Measurements from ENCODE around the gene BOD1L1.

DNA sequence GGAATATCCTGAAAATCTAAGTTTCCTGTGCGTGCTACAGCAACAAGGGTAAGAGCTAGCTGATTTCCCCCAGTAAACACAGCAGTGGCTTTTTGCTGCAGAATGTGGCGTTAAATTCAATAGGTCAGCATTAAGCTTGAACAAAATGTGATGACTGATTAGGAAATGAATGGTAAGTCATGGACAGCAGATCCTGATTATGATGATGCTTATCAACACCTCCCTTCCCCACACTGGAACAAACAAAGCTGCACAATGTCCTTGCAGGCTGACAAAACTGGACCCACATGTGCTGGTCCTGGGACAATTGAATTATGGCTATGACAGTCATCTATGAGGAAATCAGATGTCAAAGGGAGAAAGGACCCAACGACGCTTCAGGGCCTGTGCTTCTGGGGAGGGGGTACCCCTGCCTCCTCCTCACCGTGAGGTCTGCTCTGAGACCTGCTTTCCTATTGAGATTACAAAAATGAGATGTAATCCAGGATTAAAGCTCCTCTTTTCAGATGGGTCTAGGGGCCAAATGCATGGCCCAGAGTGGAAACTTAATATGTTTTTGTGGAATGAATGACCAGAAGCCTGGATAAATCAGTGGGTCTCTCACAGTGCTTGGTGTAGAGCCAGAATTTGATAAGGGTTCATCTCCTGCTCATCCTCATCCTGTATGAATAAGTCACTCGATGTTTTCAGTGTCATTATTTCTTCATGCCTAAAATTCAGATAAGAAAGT lies 32.0 kb upstream of the BOD1L1 start:
- TF ChIP-seq EZH2 (IDR thresholded peaks at IDR 0.05; ENCODE audit: borderline replicate concordance, insufficient read depth, low read depth, low read length, poor library complexity, severe bottlenecking), result no peak
- TF ChIP-seq, protein P1, sequence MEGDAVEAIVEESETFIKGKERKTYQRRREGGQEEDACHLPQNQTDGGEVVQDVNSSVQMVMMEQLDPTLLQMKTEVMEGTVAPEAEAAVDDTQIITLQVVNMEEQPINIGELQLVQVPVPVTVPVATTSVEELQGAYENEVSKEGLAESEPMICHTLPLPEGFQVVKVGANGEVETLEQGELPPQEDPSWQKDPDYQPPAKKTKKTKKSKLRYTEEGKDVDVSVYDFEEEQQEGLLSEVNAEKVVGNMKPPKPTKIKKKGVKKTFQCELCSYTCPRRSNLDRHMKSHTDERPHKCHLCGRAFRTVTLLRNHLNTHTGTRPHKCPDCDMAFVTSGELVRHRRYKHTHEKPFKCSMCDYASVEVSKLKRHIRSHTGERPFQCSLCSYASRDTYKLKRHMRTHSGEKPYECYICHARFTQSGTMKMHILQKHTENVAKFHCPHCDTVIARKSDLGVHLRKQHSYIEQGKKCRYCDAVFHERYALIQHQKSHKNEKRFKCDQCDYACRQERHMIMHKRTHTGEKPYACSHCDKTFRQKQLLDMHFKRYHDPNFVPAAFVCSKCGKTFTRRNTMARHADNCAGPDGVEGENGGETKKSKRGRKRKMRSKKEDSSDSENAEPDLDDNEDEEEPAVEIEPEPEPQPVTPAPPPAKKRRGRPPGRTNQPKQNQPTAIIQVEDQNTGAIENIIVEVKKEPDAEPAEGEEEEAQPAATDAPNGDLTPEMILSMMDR (IDR thresholded peaks at IDR 0.05), result no peak

Measured in B cell (primary cell).